GM18909 (cell line): Measurements from ENCODE around the gene PPP4C.

Source experiments
- ATAC-seq: cut with Tn5 transposase; IDR thresholded peaks from one replicate; pipeline ENCODE4 v1.9.1; 2021; ENCODE audit warnings: mild to moderate bottlenecking; ENCODE audit not compliant: unreplicated experiment, poor library complexity

PPP4C gene

DNA sequence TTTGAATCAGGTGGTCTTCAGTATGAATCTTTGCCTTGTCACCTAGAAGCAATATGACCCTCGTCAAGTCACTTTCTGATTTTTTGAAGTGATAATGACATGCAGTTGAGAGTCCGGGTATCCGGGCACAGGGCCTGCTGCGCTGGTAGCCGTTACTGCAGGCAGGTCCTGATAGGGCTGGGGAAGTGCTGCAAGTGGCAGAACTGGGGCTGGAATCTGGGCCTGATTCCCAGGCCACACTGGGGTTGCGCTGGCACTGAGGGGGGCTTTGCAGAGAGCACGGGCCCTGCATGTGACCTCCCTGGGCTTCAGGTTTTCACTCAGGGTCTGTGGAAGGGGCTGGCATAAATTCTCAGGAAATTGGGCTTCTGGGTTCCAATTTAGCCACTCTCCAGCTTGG is 3.0 kb downstream of the PPP4C start:
- ATAC-seq, result no peak

DNA sequence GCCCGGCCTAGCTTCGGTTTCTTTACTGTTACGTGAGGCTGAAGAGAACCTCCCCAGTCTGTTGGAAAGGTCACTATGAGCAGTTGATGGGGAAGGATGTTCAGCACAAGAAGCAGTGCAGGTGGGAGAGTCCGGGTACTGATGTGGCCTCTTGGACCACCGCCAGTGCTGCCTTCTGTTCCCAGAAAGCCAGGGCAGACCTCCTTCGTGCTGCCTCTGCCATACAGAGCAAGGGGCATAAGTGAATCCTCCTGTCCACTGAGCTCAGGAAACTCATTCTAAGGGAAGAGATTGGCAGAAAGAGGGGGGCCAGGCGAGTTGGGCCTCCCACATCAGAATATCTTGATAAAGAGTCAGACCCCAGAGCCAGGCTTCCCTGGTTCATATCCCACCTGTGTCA is 3.7 kb downstream of the PPP4C start:
- ATAC-seq, result no peak

DNA sequence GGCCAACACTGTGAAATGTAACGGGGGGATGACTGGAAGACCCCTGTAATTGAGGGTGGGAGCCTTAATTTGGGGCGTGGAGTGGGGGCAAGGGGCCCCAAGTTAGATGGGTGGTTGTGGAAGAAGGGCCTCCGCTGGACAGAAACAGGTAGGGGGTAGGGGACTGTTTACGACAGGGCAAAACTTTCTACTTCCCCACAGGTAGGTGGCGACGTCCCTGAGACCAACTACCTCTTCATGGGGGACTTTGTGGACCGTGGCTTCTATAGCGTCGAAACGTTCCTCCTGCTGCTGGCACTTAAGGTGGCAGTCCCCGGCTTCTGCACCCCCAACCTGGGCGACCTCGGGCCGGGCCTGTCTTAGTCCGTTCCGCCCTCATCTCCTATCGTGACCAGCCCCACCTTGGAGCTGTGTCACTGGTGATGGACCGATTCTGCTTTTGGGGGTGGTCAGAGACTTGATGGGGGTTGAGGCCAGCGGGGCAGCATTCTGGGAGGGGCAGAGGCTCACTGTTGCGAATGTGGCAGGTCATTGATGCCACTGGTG is 6.8 kb downstream of the PPP4C start:
- ATAC-seq, result no peak

DNA sequence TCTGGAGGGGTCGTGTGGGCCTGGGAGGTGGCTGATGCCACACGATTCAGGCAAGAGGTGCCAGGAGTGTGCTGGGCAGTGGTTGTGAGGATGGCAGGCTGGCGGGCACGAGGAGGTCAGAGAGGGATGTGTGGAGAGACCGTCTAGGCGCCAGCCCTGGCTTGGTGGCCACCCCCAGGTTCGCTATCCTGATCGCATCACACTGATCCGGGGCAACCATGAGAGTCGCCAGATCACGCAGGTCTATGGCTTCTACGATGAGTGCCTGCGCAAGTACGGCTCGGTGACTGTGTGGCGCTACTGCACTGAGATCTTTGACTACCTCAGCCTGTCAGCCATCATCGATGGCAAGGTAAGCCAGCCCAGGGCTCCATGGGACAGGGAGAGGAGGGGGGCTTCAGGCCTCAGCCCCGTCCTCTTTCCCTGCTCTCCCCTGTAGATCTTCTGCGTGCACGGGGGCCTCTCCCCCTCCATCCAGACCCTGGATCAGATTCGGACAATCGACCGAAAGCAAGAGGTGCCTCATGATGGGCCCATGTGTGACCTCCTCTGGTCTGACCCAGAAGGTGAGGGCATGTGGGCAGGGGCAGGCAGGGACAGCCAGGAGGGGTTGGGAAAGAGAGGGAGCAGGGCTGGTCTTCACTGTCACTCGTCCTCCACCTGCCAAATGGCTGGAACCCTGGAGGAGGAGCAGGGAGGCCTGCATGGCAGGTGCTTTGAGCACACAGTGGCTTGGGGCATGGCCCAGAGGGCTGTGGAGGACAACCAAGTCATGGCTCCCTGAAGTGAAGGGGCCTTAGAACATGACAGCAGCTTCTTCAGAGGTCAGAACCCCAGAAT is 7.6 kb downstream of the PPP4C start:
- ATAC-seq, result no peak

- ATAC-seq, result no peak
These were observed 8.5 kb downstream of the PPP4C start for GRCh38 chr16:30084096-30084815.

DNA sequence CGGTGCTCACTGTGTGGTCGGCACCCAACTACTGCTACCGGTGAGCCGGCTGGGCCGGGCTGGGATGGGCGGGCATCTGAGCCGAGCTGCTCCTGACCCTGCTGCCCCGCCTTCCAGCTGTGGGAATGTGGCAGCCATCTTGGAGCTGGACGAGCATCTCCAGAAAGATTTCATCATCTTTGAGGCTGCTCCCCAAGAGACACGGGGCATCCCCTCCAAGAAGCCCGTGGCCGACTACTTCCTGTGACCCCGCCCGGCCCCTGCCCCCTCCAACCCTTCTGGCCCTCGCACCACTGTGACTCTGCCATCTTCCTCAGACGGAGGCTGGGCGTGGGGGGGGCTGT is 9.0 kb downstream of the PPP4C start:
- no peak for ATAC-seq

DNA sequence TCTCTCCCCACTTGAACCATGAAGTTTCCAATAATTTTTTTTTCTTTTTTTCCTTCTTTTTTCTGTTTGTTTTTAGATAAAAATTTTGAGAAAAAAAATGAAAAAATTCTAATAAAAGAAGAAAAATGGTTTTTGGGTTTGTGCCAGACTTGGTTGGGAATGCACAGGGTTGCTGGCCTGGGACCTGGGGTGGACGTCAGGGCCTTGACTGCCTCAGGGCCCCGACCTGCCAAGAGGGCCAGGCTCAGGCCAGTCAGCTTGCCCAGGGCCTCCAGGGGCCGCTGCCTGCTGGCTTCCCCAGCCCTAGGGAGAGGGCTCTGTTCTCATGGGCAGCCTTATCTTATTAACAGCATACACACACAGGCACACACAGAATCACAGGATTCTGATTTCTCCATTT is 9.5 kb downstream of the PPP4C start:
- no peak for ATAC-seq

DNA sequence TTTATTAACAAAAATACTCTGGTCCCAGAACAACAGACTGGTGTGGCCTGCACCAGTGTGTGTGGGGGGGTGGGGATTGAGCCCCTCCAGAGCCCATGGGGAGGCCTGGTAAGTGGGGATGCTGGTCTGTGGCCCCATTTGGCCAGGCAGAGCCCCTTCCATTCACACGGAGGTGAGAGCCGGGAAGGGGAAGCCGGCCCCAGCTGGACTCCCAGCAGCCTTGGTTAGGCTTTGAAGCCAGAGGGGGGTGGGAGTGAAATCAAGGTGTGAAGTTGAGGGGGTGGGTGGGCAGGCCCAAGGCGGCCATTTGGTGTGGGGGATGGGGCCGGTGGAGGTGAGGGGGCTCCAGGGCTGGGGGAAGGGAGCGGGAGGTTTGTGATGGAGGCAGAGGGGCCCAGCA is 10.0 kb downstream of the PPP4C start:
- ATAC-seq, result no peak

GRCh38 chr16:30086291-30087140 is 10.7 kb downstream of the PPP4C start:
- no peak for ATAC-seq

DNA sequence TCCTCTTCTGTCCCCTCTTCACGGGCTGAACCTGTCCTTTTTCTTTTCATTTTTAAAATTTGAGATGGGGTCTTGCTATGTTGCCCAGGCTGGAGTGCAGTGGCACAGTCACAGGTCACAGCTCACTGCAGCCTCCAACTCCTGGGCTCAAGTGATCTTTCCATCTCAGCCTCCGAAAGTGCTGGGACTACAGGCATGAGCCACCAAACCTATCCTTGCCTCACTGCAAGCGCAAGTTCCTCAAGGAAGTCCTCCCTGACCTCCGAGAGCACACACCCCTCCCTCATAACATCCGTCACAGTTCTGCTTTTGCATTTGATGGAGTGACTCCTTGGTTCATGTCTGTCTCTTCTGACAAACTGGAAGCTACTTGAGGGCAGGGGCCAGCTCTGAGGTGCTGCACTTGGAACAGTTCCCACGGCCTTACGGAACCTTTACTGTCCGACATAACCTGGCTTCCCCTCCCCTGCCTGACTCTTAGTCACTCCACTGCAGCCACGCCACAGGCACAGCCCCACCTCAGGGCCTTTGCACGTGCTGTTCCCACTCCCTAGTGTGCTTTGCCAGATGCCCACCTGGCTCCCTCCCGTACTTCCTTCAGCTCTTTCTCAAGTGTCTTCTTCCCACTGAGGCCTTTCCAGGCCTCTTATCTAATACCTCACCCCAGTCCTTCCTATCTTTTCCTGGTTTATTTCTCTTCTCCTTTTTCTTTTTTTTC is 11.5 kb downstream of the PPP4C start:
- ATAC-seq, result no peak

GRCh38 chr16:30088237-30088831 is 12.5 kb downstream of the PPP4C start:
- ATAC-seq, result no peak

- ATAC-seq, result no peak
These were observed 13.2 kb downstream of the PPP4C start for GRCh38 chr16:30088832-30089624.

DNA sequence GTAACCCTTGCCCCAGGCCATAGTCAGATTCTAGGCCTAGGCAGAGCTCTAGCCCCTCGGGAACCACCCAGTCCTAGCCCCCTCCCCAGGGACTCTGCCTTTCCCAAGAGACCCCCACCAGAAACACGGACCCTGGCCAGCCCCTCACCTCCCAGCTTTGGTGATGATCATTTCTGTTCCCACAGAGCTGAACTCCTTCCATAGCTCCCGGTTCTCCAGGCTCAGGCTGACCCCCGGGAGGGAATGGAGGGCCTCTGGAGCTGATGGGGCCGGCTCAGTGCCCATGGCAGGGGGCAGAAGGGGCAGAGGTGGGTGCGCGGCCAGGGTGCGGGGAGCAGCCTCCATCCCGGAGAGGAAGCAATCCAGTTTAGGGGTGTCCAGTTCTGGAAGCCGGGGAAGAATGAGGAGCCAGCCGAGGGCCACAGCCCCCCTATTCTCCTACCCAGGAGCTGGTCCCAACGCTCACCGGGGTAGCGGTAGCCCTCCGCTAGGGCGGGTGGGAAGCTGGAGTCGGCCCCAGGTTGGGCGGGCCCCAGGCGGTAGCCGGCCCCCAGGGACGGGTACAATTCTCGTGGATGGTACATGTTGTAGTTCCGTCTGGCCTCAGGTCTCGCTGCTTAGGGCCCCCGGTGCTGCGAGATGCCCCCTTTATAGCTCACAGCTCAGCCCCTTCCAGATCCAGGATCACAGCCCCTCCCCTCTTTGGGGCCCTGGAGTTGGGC is 15.0 kb downstream of the PPP4C start:
- no peak for ATAC-seq

DNA sequence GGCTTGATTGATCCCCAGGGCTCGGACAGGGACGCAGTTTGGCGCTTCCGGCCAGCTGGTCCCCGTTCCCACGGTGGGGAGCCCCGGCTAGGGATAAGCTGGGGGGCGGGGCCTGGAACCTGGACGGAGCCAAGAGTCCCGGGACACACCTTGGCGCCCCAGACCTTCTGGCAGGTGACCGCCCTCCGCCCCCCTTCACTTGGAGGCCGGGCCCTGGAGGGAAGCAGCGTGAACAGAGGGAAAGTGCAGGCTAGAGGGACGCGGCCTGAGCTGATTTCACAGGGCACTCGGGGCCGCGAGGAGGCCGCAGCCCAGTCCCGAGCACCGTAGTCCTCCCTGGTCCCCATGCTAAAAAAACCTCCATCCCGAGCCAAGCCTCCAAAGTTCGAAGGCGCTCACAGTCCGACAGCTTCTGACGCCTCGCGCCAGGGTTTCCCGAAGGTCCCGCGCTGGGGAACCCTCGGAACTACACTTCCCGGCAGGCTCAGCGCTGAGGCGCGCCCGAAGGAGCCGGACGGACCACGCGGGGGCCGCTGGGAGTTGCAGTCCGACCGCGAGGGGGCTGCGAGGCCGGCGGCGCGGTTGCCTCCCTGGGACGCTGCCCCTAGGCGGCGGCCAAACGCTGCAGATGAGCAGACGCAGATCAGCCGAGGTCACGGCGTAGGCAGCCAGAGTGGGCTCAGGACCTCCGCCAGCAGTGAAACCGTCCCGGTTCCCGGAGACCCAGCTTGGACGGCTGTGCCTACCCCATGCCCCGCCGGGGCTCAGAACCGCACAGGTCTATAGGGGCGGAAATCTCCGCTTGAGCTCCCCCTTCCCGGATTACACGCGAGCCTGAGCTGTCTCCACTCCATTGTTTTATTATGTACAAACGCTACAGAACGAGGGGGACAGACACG is 15.9 kb downstream of the PPP4C start, which contains the start of gene TBX6:
Gene TBX6, minus strand, starts transcription at position 451 of the 899 bp plus-strand sequence. CDS start 731 bp downstream, outside the sequence.
- peak; percentile 74 for ATAC-seq

GRCh38 chr16:30092373-30093010 is 16.7 kb downstream of the PPP4C start:
- ATAC-seq, result peak; percentile 47

DNA sequence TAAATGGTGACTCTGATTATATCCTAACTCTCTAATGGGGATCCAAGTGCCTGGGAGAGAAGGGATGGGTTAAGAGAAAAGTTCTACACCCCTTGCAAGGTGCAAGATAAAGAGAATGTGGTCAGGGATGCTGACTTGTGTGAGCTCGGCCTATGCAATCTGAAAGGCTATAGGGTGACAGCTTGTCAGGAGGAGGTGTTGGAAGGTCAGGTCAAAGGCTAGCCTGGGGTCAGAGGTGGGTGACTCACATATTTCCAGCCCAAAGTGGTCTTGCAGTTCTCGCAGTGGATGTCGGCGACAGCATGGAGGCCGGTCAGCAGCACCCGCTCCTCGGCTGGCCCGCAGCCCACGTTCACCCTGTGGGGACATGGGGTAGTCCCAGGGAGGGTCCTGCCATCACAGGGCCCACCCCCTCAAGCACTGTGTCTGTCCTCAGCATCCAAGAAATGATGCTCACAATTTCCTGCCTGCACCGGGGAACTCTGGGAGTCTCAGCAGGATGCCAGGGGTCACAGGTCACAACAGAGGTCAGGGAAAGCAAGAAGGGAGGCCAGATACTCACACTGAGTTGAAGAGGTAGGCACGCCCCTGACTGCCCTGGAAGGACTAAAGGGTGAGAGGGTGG is 18.9 kb downstream of the PPP4C start:
- no peak for ATAC-seq
